A549 (cell line): ENCODE measurements around the gene FAM9C. TPM values are rescaled to one million over a fixed set of nuclear protein-coding genes. Genes with fewer than 3 reads are reported as not detected.
A peak's percentile ranks its signal among the peaks of the same experiment; 100 is the strongest.

Experiments
- ATAC-seq, 2 experiments: fragments of 200-7000 bp in 1 of 2; fragments of >200 bp in 1 of 2; cut with Nextera tagmentation in 1 of 2; cut with Tn5 transposase in 1 of 2; 3 replicates each; pipeline versions ENCODE4 v1.8.0 to v1.9.1; 2018 to 2020; ENCODE audit warnings: mild to moderate bottlenecking in 1 of 2, moderate library complexity in 1 of 2
- CTCF ChIA-PET: fragments of 300-600 bp; sonication (Branson Sonifier 250); formaldehyde crosslinking; extraction: SDS; loops from one replicate; lab custom pipeline; 2021; ENCODE audit warnings: antibody characterized with exemption, inconsistent platforms; lab: Yijun Ruan, JAX
- POLR2A ChIA-PET: fragments of 350-600 bp; formaldehyde crosslinking; extraction: SDS; loops from one replicate; lab custom pipeline; 2021; ENCODE audit warnings: antibody characterized with exemption, inconsistent platforms; lab: Yijun Ruan, JAX
- DNase-seq, 2 experiments: peaks; one replicate each; pipeline versions ENCODE4 v3.0.0 to v3.0.0-alpha.2; 2011 to 2016; ENCODE audit warnings: low read depth in 1 of 2, low spot score in 1 of 2
- FAIRE-seq: peaks from 2 replicates; lab custom pipeline; 2011; peaks lifted over from hg19 to GRCh38; lab: Jason Lieb, UNC
- H3K27ac ChIP-seq, 2 experiments: fragments of >200 bp; sonication (Bioruptor Twin); formaldehyde crosslinking; 3 replicates each; pipeline ENCODE4 v1.5.1; 2016 to 2017
- H3K4me1 ChIP-seq: fragments of >200 bp; sonication (Bioruptor Twin); formaldehyde crosslinking; 3 replicates; pipeline ENCODE4 v1.6.1; 2016
- H3K4me2 ChIP-seq: fragments of >200 bp; sonication (Bioruptor Twin); formaldehyde crosslinking; 3 replicates; pipeline ENCODE4 v1.6.1; 2016
- H3K4me3 ChIP-seq: fragments of >200 bp; sonication (Bioruptor Twin); formaldehyde crosslinking; 3 replicates; pipeline ENCODE4 v1.5.1; 2016
- H3K9me3 ChIP-seq: fragments of >200 bp; sonication (Bioruptor Twin); formaldehyde crosslinking; 3 replicates; pipeline ENCODE4 v1.6.1; 2016
- BCL3 ChIP-seq: fragments of >200 bp; sonication (Bioruptor Twin); formaldehyde crosslinking; IDR thresholded peaks from 3 replicates; pipeline ENCODE4 v1.6.1; 2016
- CBX2 ChIP-seq: fragments of 200-600 bp; sonication (generic); IDR thresholded peaks from 2 replicates; pipeline ENCODE4 v1.6.1; 2016; ENCODE audit warnings: low read depth, mild to moderate bottlenecking, borderline replicate concordance
- CHD4 ChIP-seq: fragments of 200-600 bp; sonication (generic); IDR thresholded peaks from 2 replicates; pipeline ENCODE4 v1.6.1; 2016; ENCODE audit warnings: antibody characterized with exemption, mild to moderate bottlenecking, borderline replicate concordance
- EHMT2 ChIP-seq: fragments of 200-600 bp; sonication (generic); IDR thresholded peaks from 2 replicates; pipeline ENCODE4 v1.6.1; 2016; ENCODE audit warnings: antibody characterized with exemption, low read depth, mild to moderate bottlenecking, moderate library complexity
- FOSL2 ChIP-seq, 2 experiments: fragments of 450-650 bp in 1 of 2; fragments of >200 bp in 1 of 2; sonication (Bioruptor Twin) in 1 of 2; formaldehyde crosslinking; IDR thresholded peaks; 2 replicates each; pipeline versions ENCODE4 v1.5.0 to v1.6.1; 2016 to 2020; ENCODE audit warnings: mild to moderate bottlenecking in 1 of 2, moderate library complexity in 1 of 2
- HOXB13 ChIP-seq: fragments of 250-450 bp; sonication (Bioruptor Pico); IDR thresholded peaks from 2 replicates; pipeline ENCODE4 v1.5.0; 2020; ENCODE audit warnings: low read depth, mild to moderate bottlenecking, moderate library complexity
- JUN ChIP-seq, 2 experiments: fragments of >200 bp; sonication (Bioruptor Twin); formaldehyde crosslinking; IDR thresholded peaks; 2 replicates in 1 of 2; 3 replicates in 1 of 2; pipeline ENCODE4 v1.6.1; 2016 to 2017
- JUNB ChIP-seq: fragments of >200 bp; sonication (Bioruptor Twin); formaldehyde crosslinking; IDR thresholded peaks from 2 replicates; pipeline ENCODE4 v1.6.1; 2016
- KDM5A ChIP-seq: fragments of 200-600 bp; sonication (generic); IDR thresholded peaks from 2 replicates; pipeline ENCODE4 v1.6.1; 2016; ENCODE audit warnings: antibody characterized with exemption, mild to moderate bottlenecking
- NFE2L2 ChIP-seq: fragments of 150-350 bp; conservative IDR thresholded peaks from 2 replicates; pipeline ENCODE4 v1.6.1; 2014; ENCODE audit warnings: low read length
- RAD21 ChIP-seq, 2 experiments: fragments of >200 bp in 1 of 2; sonication (Bioruptor Twin) in 1 of 2; formaldehyde crosslinking in 1 of 2; IDR thresholded peaks in 1 of 2; conservative IDR thresholded peaks in 1 of 2; 2 replicates in 1 of 2; 3 replicates in 1 of 2; pipeline ENCODE4 v1.6.1; 2012 to 2018; ENCODE audit warnings: inconsistent platforms in 1 of 2
- RARB ChIP-seq: fragments of 250-450 bp; sonication (Bioruptor Pico); IDR thresholded peaks from 2 replicates; pipeline ENCODE4 v1.8.0; 2021; ENCODE audit warnings: mild to moderate bottlenecking, moderate library complexity
- RCOR1 ChIP-seq: fragments of 150-350 bp; IDR thresholded peaks from 2 replicates; pipeline ENCODE4 v1.6.1; 2014; ENCODE audit warnings: antibody characterized with exemption, low read length, low read depth
- REST ChIP-seq: fragments of 200-600 bp; sonication (generic); IDR thresholded peaks from 2 replicates; pipeline ENCODE4 v1.6.1; 2016; ENCODE audit warnings: antibody characterized with exemption, mild to moderate bottlenecking, moderate library complexity
- ZC3H11A ChIP-seq: fragments of 450-650 bp; IDR thresholded peaks from 2 replicates; pipeline ENCODE4 v1.6.1; 2014; ENCODE audit warnings: antibody characterized with exemption, mild to moderate bottlenecking
- ZFP36 ChIP-seq: fragments of 450-650 bp; IDR thresholded peaks from 2 replicates; pipeline ENCODE4 v1.6.1; 2014; ENCODE audit warnings: borderline replicate concordance; ENCODE audit not compliant: partially characterized antibody
- WGBS: methylation state at CpG from one replicate; pipeline ENCODE4 v1.1.6; 2017; ENCODE audit errors: missing lambda C conversion rate; 5-methylcytosine and 5-hydroxymethylcytosine counted together
- polyA plus RNA-seq, 4 experiments: library from polyadenylated mRNA; depleted of rRNA in 3 of 4; stranded (reverse); fragments of >200 nt; fragmentation: RNase III in 1 of 4; extraction: RNeasy Plus Mini Kit Qiagen cat#74134 plus additional on column Dnase treatment in 1 of 4; gene quantifications; 2 replicates in 3 of 4; 3 replicates in 1 of 4; pipeline ENCODE4 v1.2.3, GENCODE V29; 2011 to 2017
- TF ChIP-seq, protein P1 (sequence below): fragments of 150-350 bp; IDR thresholded peaks from 2 replicates; pipeline ENCODE4 v1.6.1; 2014; ENCODE audit warnings: low read depth, mild to moderate bottlenecking, low read length
- TF ChIP-seq, protein P2 (sequence below): fragments of >200 bp; sonication (Bioruptor Twin); formaldehyde crosslinking; IDR thresholded peaks from 3 replicates; pipeline ENCODE4 v1.5.1; 2016
- TF ChIP-seq, protein P3 (sequence below): fragments of >200 bp; sonication (Bioruptor Twin); formaldehyde crosslinking; IDR thresholded peaks from 2 replicates; pipeline ENCODE4 v1.6.1; 2016

Gene FAM9C
- polyA plus RNA-seq, 2 of the 4 experiments (the other 2 are of a cell fraction): 0.03 TPM; not detected in 1

DNA sequence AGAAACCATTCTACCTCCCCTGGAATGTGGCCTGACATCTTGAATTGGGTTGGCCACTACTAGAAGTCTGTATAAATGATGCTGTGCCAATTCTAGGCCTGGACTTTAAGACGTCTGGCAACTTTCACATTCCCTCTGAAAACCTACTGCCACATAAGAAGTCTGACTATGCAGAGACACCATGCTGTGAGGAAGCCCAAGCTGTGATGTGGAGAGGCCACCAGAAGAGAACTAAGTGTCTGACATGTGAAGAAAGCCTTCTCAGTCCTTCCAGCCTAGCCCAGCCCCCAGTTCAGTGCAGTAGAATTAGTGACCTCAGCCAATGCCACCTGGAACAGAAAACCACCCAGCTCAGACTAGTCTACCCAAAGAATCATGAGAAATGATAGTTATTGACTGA is 24.2 kb upstream of the FAM9C start (continued):
- TF ChIP-seq REST: no peak
- TF ChIP-seq, all 56 proteins: peak for 0

DNA sequence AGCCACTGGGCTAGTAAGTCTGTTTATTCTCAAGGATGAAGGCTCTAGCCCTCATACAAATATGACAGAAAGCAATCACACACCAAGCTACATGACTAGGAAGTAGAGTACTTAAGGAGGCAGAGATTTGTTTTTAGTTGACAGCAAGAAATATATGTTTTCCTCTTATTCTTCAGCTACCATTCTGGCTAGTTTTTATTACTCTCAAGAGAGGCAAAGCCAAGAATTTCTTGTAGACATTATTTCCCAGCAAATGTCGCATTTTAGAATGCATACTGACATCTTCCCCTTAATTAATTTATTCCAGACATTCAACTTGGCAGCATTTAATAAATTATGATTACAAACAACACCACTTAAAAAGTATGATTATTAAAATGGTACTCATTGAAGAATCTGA is 23.4 kb upstream of the FAM9C start:
- ChIA-PET CTCF (interaction anchor here (1.6 kb wide), 1 partner anchor 33 kb away, joined by 4 read pairs; no protein-coding TSS in a partner anchor), POLR2A (no interaction called here)
- no peak for DNase-seq
- Histone ChIP-seq H3K4me2 (no peak overlapping the region), H3K4me1 (peaks cover 29% of the 10 kb centered on the region), H3K9me3 (peaks cover 31% of the 10 kb centered on the region), H3K27ac (peak overlapping the region in 1 of 2 experiments; percentile 91; a peak in 3 of 6 replicates), H3K4me3 (no peak overlapping the region)
- no peak for FAIRE-seq
- TF ChIP-seq BCL3 (no peak), HOXB13 (CRISPR knock-in tag) (no peak), ZFP36 (no peak), JUNB (no peak), FOSL2 (IDR thresholded peaks at IDR 0.05) (no peak), FOSL2 (CRISPR knock-in tag; IDR thresholded peaks at IDR 0.05) (no peak), RCOR1 (no peak), RARB (CRISPR knock-in tag) (no peak)
- TF ChIP-seq, protein P1, sequence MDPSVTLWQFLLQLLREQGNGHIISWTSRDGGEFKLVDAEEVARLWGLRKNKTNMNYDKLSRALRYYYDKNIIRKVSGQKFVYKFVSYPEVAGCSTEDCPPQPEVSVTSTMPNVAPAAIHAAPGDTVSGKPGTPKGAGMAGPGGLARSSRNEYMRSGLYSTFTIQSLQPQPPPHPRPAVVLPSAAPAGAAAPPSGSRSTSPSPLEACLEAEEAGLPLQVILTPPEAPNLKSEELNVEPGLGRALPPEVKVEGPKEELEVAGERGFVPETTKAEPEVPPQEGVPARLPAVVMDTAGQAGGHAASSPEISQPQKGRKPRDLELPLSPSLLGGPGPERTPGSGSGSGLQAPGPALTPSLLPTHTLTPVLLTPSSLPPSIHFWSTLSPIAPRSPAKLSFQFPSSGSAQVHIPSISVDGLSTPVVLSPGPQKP: no peak
- 92% methylated on average over 1 of the region's 1 CpG for WGBS
- no peak for ATAC-seq

DNA sequence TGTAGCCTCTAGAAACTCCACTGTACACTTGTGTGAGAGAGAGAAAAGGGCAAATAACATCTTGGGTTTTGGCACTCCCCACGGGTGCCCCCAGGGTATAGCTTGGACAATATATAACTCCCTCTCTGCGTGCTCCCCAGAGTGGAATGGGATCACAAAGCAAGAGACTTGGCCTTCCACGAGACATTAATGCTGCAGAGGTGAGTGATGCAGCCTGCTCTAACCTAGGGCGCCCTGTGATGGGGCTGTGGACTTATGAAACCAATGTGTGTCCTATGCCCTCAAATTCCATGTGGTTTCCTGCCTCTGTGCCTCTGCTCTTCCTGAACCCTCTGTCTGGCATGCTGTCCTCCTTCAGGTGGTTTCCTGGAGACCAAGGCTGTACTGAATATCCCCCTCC is 22.0 kb upstream of the FAM9C start:
- Histone ChIP-seq H3K4me3 (no peak overlapping the region), H3K4me2 (no peak overlapping the region), H3K27ac (peak overlapping the region; percentile 91 to 93), H3K4me1 (peaks cover 29% of the 10 kb centered on the region), H3K9me3 (peaks cover 38% of the 10 kb centered on the region)
- FAIRE-seq (no peak), DNase-seq (peak in 1 of 2 experiments; percentile 55), ATAC-seq (peak; percentile 54 to 60; a peak in 4 of 6 replicates)
- POLR2A ChIA-PET: no interaction called here
- WGBS: 40% methylated on average over 2 of the region's 4 CpGs
- TF ChIP-seq RAD21 (conservative IDR thresholded peaks at IDR 0.05 in 1 of 2, IDR thresholded peaks at IDR 0.05 in 1 of 2): 0 out of 5 replicates have a peak, but pooled peaks of 1 of the 2 experiments have one; percentile 14
- no peak for TF ChIP-seq ZC3H11A
- CTCF ChIA-PET: interaction anchor here (1.0 to 1.6 kb wide), 2 partner anchors 35 to 357 kb away, joined by 4 read pairs; no protein-coding TSS in a partner anchor

GRCh38 chrX:13064599-13065143 is 20.3 kb upstream of the FAM9C start:
- Histone ChIP-seq H3K4me2 (peak overlapping the region; percentile 46), H3K27ac (peak overlapping the region; percentile 91 to 93), H3K4me3 (no peak overlapping the region), H3K4me1 (peaks cover 43% of the 10 kb centered on the region), H3K9me3 (peaks cover 36% of the 10 kb centered on the region)
- peak; percentile 86 for FAIRE-seq
- WGBS: 0% methylated on average over 2 of the region's 2 CpGs
- peak; percentile 43 to 80; a peak in 4 of 6 replicates for ATAC-seq
- ChIA-PET POLR2A (no interaction called here), CTCF (interaction anchor here (1.7 kb wide), 1 partner anchor 581 kb away, joined by 3 read pairs; no protein-coding TSS in a partner anchor)
- peak; percentile 8 to 79 for DNase-seq
- TF ChIP-seq EHMT2 (no peak), KDM5A (no peak), CHD4 (no peak), NFE2L2 (no peak), ZFP36 (no peak), JUN (IDR thresholded peaks at IDR 0.05) (peak in 1 of 2 experiments; percentile 74; a peak in 4 of 5 replicates), CBX2 (no peak), ZC3H11A (no peak)
- TF ChIP-seq, protein P2, sequence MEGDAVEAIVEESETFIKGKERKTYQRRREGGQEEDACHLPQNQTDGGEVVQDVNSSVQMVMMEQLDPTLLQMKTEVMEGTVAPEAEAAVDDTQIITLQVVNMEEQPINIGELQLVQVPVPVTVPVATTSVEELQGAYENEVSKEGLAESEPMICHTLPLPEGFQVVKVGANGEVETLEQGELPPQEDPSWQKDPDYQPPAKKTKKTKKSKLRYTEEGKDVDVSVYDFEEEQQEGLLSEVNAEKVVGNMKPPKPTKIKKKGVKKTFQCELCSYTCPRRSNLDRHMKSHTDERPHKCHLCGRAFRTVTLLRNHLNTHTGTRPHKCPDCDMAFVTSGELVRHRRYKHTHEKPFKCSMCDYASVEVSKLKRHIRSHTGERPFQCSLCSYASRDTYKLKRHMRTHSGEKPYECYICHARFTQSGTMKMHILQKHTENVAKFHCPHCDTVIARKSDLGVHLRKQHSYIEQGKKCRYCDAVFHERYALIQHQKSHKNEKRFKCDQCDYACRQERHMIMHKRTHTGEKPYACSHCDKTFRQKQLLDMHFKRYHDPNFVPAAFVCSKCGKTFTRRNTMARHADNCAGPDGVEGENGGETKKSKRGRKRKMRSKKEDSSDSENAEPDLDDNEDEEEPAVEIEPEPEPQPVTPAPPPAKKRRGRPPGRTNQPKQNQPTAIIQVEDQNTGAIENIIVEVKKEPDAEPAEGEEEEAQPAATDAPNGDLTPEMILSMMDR: no peak
- TF ChIP-seq, protein P3, sequence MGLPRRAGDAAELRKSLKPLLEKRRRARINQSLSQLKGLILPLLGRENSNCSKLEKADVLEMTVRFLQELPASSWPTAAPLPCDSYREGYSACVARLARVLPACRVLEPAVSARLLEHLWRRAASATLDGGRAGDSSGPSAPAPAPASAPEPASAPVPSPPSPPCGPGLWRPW: peak; percentile 63; the same call in 1 of the 2 replicates
- TF ChIP-seq, protein P1: no peak
